Pancreas (tissue), 10 donors: ENCODE results near the gene DNAJC9. TPM values are rescaled to one million over a fixed set of nuclear protein-coding genes. Genes with fewer than 3 reads are reported as not detected.

Experiments used
- ATAC-seq, 4 donors: fragments of 200-7000 bp; cut with Tn5 transposase; one replicate each; pipeline versions ENCODE4 v1.8.0 to v1.9.1; 2020; ENCODE audit warnings: mild to moderate bottlenecking in 4 of 4, moderate library complexity in 4 of 4
- DNase-seq, 6 donors: peaks; one replicate each; pipeline ENCODE4 v3.0.0-alpha.2; 2020
- FAIRE-seq: peaks from 2 replicates; lab custom pipeline; 2012; peaks lifted over from hg19 to GRCh38; lab: Jason Lieb, UNC
- H3K27ac ChIP-seq, 4 donors: fragments of 200-600 bp; sonication (generic); 1 replicate in 3 of 4; 2 replicates in 1 of 4; pipeline versions ENCODE4 v1.5.0 to v1.8.0; 2020
- H3K27me3 ChIP-seq, 4 donors: fragments of 200-600 bp; one replicate each; pipeline ENCODE4 v1.8.0; 2021
- H3K36me3 ChIP-seq, 3 donors: fragments of 200-600 bp; sonication (generic) in 1 of 3; one replicate each; pipeline versions ENCODE4 v1.5.0 to v1.8.0; 2020 to 2021
- H3K4me1 ChIP-seq, 3 donors: fragments of 200-600 bp; one replicate each; pipeline ENCODE4 v1.8.0; 2021
- H3K4me3 ChIP-seq, 4 donors: fragments of 200-600 bp; sonication (generic) in 2 of 4; one replicate each; pipeline versions ENCODE4 v1.5.0 to v1.8.0; 2020 to 2021
- H3K9me3 ChIP-seq, 4 donors: fragments of 200-600 bp; one replicate each; pipeline ENCODE4 v1.8.0; 2021
- CTCF ChIP-seq, 4 donors: fragments of 200-600 bp; sonication (generic) in 3 of 4; IDR thresholded peaks; one replicate each; pipeline versions ENCODE4 v1.5.0 to v1.8.0; 2021; ENCODE audit warnings: antibody characterized with exemption in 4 of 4
- WGBS, 2 donors: extraction: QIAGEN DNeasy Blood & Tissue Kit; methylation state at CpG; one replicate each; pipeline ENCODE4 v1.1.7; 2013; 5-methylcytosine and 5-hydroxymethylcytosine counted together
- intact Hi-C, 3 donors: fragments of 100-400 bp; cut with DNase I; formaldehyde crosslinking; loops; one replicate each; pipeline versions ENCODE4 v1.11.1 to v1.14.2; 2022
- polyA plus RNA-seq, 2 donors: library from polyadenylated mRNA; stranded (reverse); fragments of 200-250 nt; gene quantifications; one replicate each; pipeline ENCODE4 v1.2.3, GENCODE V29; 2013
- total RNA-seq, 6 donors: library from RNA; stranded (reverse); fragmentation: NEBNext Ultra II Directional in 4 of 6; extraction: Animal tissue kit (Norgen Biotek cat#: 25700) in 4 of 6; gene quantifications; one replicate each; pipeline versions ENCODE4 v1.2.1 to v1.2.4, GENCODE V29; 2021 to 2023
- donor health status: healthy with polysubstance abuse.
- donor health status: DM: no; HTN: no; CAD: no; lungs with moderate emphysema.
- donor health status: DM: no; HTN: no; CAD: no.
- donor health status: control.
- donor health status: control.
- donor health status: Bipolar disorder and iron deficiency.
- donor health status: DM: yes; HTN: yes; CAD: no.
- donor health status: DM: no; HTN: no; CAD: no.
- donor health status: DM: no; HTN: no; CAD: no.
- donor health status: DM: yes; HTN: yes; CAD: no.

Gene DNAJC9
- total and polyA plus RNA-seq, 8 donors: 3.7 to 8.5 (median 5.1) TPM

- Histone ChIP-seq H3K4me1 (no peaks in the 10 kb centered on the region), H3K27me3 (no peaks in the 10 kb centered on the region), H3K4me3 (no peak overlapping the region), H3K27ac (no peak overlapping the region), H3K36me3 (no peaks in the 10 kb centered on the region), H3K9me3 (no peaks in the 10 kb centered on the region)
- no peak for TF ChIP-seq CTCF (IDR thresholded peaks at IDR 0.05)
- DNase-seq: no peak
- intact Hi-C loops: no loop called here
- ATAC-seq: no peak
- 95 to 100% methylated on average over 1 of the region's 1 CpG for WGBS, 2 donors
- no peak for FAIRE-seq
Observed at GRCh38 chr10:73205890-73206289, 41.2 kb downstream of the DNAJC9 start.

GRCh38 chr10:73205081-73205480 lies 42.0 kb downstream of the DNAJC9 start:
- H3K4me3 ChIP-seq: no peak overlapping the region
- H3K27me3 ChIP-seq: no peaks in the 10 kb centered on the region
- TF ChIP-seq CTCF (IDR thresholded peaks at IDR 0.05): no peak
- WGBS, 2 donors: 82 to 87% methylated on average over 3 of the region's 3 CpGs
- no peaks in the 10 kb centered on the region for H3K9me3 ChIP-seq
- H3K36me3 ChIP-seq: no peaks in the 10 kb centered on the region
- intact Hi-C loops: no loop called here
- H3K27ac ChIP-seq: no peak overlapping the region
- FAIRE-seq (no peak), DNase-seq (no peak), ATAC-seq (no peak)
- no peaks in the 10 kb centered on the region for H3K4me1 ChIP-seq

Other genes with a start within 250 kb of the DNAJC9 start
- gene P4HA1, start 150.4 kb downstream of the DNAJC9 start, total RNA-seq: 10 to 100 TPM in 3 of 6 donors, 1 to 10 TPM in 3; 8.6 to 26.1 (median 11.8) TPM
- 1 to 10 TPM; 3.8 to 7.0 TPM for gene P4HA1, start 150.4 kb downstream of the DNAJC9 start, polyA plus RNA-seq
- gene NUDT13, start 136.8 kb downstream of the DNAJC9 start, total RNA-seq: 1 to 10 TPM in 5 of 6 donors, under 1 TPM in 1; 0.95 to 1.8 (median 1.2) TPM
- gene NUDT13, start 136.8 kb downstream of the DNAJC9 start, polyA plus RNA-seq: 1 to 10 TPM; 1.8 to 2.4 TPM
- 10 to 100 TPM in 3 of 6 donors, 1 to 10 TPM in 3; 7.3 to 12.2 (median 9.7) TPM for gene ECD, start 79.2 kb downstream of the DNAJC9 start, total RNA-seq
- gene ECD, start 79.2 kb downstream of the DNAJC9 start, polyA plus RNA-seq: 1 to 10 TPM; 4.0 to 9.5 TPM
- gene FAM149B1, start 79.1 kb downstream of the DNAJC9 start, total RNA-seq: 10 to 100 TPM in 2 of 6 donors, 1 to 10 TPM in 4; 6.6 to 15.8 (median 7.4) TPM
- 10 to 100 TPM; 10.1 TPM for gene FAM149B1, start 79.1 kb downstream of the DNAJC9 start, polyA plus RNA-seq
- gene MRPS16, start 5.4 kb upstream of the DNAJC9 start, total RNA-seq: 10 to 100 TPM; 24.1 to 46.0 (median 42.9) TPM
- 10 to 100 TPM; 25.6 to 34.2 TPM for gene MRPS16, start 5.4 kb upstream of the DNAJC9 start, polyA plus RNA-seq
- 1 to 10 TPM; 1.3 to 4.9 (median 2.9) TPM for gene CFAP70, start 111.6 kb upstream of the DNAJC9 start, total RNA-seq
- gene CFAP70, start 111.6 kb upstream of the DNAJC9 start, polyA plus RNA-seq: 10 to 100 TPM in 1 of 2 donors, 1 to 10 TPM in 1; 10.0 to 28.8 TPM
- gene ANXA7, start 166.8 kb upstream of the DNAJC9 start, total RNA-seq: 10 to 100 TPM; 31.0 to 59.5 (median 45.4) TPM
- gene ANXA7, start 166.8 kb upstream of the DNAJC9 start, polyA plus RNA-seq: 10 to 100 TPM; 21.6 to 58.5 TPM
- 1 to 10 TPM in 3 of 6 donors, under 1 TPM in 3; 0.28 to 1.3 (median 1.0) TPM for gene MSS51, start 186.3 kb upstream of the DNAJC9 start, total RNA-seq
- gene MSS51, start 186.3 kb upstream of the DNAJC9 start, polyA plus RNA-seq: 1 to 10 TPM; 2.0 to 2.6 TPM
- 10 to 100 TPM; 13.6 to 25.2 (median 17.6) TPM for gene PPP3CB, start 248.8 kb upstream of the DNAJC9 start, total RNA-seq
- gene PPP3CB, start 248.8 kb upstream of the DNAJC9 start, polyA plus RNA-seq: 10 to 100 TPM; 18.6 to 29.9 TPM